ENCODE measurements around the gene PRRG3. TPM values are rescaled to one million over a fixed set of nuclear protein-coding genes. Genes with fewer than 3 reads are reported as not detected.

Gene PRRG3
- total RNA-seq, 3 donors from 2014 or later = 1.3 to 2.3 (median 1.8) TPM

DNA sequence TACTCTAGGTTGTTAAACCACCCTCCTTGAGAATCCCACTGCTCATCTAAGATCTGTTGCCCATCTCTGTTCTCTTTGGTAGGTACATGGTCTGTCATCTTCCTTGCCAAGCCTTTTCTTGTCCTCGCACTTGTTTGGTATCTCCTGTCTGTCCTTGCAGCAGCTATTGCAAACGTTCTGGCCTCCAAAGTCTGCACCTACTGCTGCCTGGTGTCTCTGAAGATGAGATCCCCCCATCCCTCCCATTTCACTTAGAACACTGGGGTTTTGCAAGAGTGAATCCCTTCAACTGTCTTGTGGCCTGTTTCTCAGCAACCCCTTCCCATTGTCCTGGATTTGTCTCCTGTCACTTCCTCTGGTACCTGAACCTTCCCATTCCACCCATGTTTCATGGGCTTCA lies 40.0 kb downstream of the PRRG3 start:
- Histone ChIP-seq H3K4me1 (no peaks in the 10 kb centered on the region), H3K27ac (no peak overlapping the region), H3K27me3 (peaks cover 0 to 41% of the 10 kb centered on the region in 2 donors), H3K4me3 (no peak overlapping the region), H3K36me3 (no peaks in the 10 kb centered on the region), H3K9me3 (no peaks in the 10 kb centered on the region)
- DNase-seq (ENCODE audit: low spot score in 2 of 2) = no peak
- no peak for TF ChIP-seq POLR2A (IDR thresholded peaks at IDR 0.05)
- TF ChIP-seq, protein P1, sequence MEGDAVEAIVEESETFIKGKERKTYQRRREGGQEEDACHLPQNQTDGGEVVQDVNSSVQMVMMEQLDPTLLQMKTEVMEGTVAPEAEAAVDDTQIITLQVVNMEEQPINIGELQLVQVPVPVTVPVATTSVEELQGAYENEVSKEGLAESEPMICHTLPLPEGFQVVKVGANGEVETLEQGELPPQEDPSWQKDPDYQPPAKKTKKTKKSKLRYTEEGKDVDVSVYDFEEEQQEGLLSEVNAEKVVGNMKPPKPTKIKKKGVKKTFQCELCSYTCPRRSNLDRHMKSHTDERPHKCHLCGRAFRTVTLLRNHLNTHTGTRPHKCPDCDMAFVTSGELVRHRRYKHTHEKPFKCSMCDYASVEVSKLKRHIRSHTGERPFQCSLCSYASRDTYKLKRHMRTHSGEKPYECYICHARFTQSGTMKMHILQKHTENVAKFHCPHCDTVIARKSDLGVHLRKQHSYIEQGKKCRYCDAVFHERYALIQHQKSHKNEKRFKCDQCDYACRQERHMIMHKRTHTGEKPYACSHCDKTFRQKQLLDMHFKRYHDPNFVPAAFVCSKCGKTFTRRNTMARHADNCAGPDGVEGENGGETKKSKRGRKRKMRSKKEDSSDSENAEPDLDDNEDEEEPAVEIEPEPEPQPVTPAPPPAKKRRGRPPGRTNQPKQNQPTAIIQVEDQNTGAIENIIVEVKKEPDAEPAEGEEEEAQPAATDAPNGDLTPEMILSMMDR (IDR thresholded peaks at IDR 0.05) = no peak
- TF ChIP-seq POLR2AphosphoS5 (IDR thresholded peaks at IDR 0.05) = no peak
- intact Hi-C loops (cut with DNase I; ENCODE audit: low total_unique reads) = no loop called here

- H3K27ac ChIP-seq = no peak overlapping the region
- H3K4me3 ChIP-seq = no peak overlapping the region
- H3K9me3 ChIP-seq = no peaks in the 10 kb centered on the region
- peaks cover 0 to 51% of the 10 kb centered on the region in 2 donors for H3K27me3 ChIP-seq
- no peaks in the 10 kb centered on the region for H3K36me3 ChIP-seq
- TF ChIP-seq POLR2A (IDR thresholded peaks at IDR 0.05) = no peak
- TF ChIP-seq POLR2AphosphoS5 (IDR thresholded peaks at IDR 0.05) = no peak
- TF ChIP-seq, protein P1 (IDR thresholded peaks at IDR 0.05) = no peak
- H3K4me1 ChIP-seq = no peaks in the 10 kb centered on the region
- intact Hi-C loops (cut with DNase I; ENCODE audit: low total_unique reads) = no loop called here
- no peak for DNase-seq (ENCODE audit: low spot score in 2 of 2)
Observed at GRCh38 chrX:151736685-151737084, 41.4 kb downstream of the PRRG3 start.

GRCh38 chrX:151737494-151737893 lies 42.2 kb downstream of the PRRG3 start:
- no peak for DNase-seq (ENCODE audit: low spot score in 2 of 2)
- no peaks in the 10 kb centered on the region for H3K9me3 ChIP-seq
- intact Hi-C loops (cut with DNase I; ENCODE audit: low total_unique reads) = no loop called here

GRCh38 chrX:151738751-151739150 lies 43.5 kb downstream of the PRRG3 start:
- no peaks in the 10 kb centered on the region for H3K9me3 ChIP-seq
- no peak overlapping the region for H3K27ac ChIP-seq
- H3K4me1 ChIP-seq = no peaks in the 10 kb centered on the region
- no peaks in the 10 kb centered on the region for H3K36me3 ChIP-seq
- no peak overlapping the region for H3K4me3 ChIP-seq
- H3K27me3 ChIP-seq = peaks cover 0 to 49% of the 10 kb centered on the region in 2 donors
- TF ChIP-seq POLR2A (IDR thresholded peaks at IDR 0.05) = no peak
- TF ChIP-seq POLR2AphosphoS5 (IDR thresholded peaks at IDR 0.05) = no peak
- TF ChIP-seq, protein P1 (IDR thresholded peaks at IDR 0.05) = no peak
- intact Hi-C loops (cut with DNase I; ENCODE audit: low total_unique reads) = no loop called here
- DNase-seq (ENCODE audit: low spot score in 2 of 2) = no peak

More at GRCh38 chrX:151737494-151737893, 42.2 kb downstream of the PRRG3 start:
- Histone ChIP-seq H3K27me3 (peaks cover 0 to 51% of the 10 kb centered on the region in 2 donors), H3K4me1 (no peaks in the 10 kb centered on the region), H3K27ac (no peak overlapping the region), H3K36me3 (no peaks in the 10 kb centered on the region), H3K4me3 (no peak overlapping the region)
- TF ChIP-seq POLR2AphosphoS5 (IDR thresholded peaks at IDR 0.05) (no peak), POLR2A (IDR thresholded peaks at IDR 0.05) (no peak)
- TF ChIP-seq, protein P1 (IDR thresholded peaks at IDR 0.05) = no peak

DNA sequence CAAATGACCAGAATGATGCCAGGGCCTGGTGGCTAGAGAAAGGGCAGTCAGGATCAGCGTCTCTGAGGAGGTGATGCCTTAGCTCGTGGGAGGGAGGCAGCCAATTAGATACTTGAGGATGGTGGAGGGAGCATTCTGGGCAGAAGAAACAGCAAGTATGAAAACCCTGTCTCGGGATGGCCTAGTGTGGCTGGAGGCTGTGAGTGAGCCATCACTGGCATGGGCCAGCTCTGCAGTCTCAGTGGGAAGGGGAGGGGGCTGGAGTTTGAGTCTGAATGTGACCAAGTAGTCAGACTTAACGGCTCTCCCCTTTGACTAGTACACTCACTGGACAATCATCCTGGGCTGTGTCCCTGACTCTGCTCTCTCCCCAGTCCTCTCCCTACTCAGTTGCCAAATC lies 46.3 kb downstream of the PRRG3 start:
- no peaks in the 10 kb centered on the region for H3K36me3 ChIP-seq
- peaks cover 0 to 42% of the 10 kb centered on the region in 2 donors for H3K27me3 ChIP-seq
- H3K9me3 ChIP-seq = no peaks in the 10 kb centered on the region
- no peak overlapping the region for H3K4me3 ChIP-seq
- no peak for DNase-seq (ENCODE audit: low spot score in 2 of 2)
- H3K4me1 ChIP-seq = no peaks in the 10 kb centered on the region
- no peak overlapping the region for H3K27ac ChIP-seq
- TF ChIP-seq POLR2AphosphoS5 (IDR thresholded peaks at IDR 0.05) (no peak), POLR2A (IDR thresholded peaks at IDR 0.05) (no peak)
- TF ChIP-seq, protein P1 (IDR thresholded peaks at IDR 0.05) = no peak
- intact Hi-C loops (cut with DNase I; ENCODE audit: low total_unique reads) = no loop called here

All from breast epithelium (tissue), 4 donors.